GM21447 (cell line): ENCODE measurements around the gene CEP112.
A peak's percentile ranks its signal among the peaks of the same experiment; 100 is the strongest.

Experiments used
- ATAC-seq: cut with Tn5 transposase; IDR thresholded peaks from one replicate; pipeline ENCODE4 v1.9.1; 2021; ENCODE audit not compliant: unreplicated experiment

Gene CEP112

DNA sequence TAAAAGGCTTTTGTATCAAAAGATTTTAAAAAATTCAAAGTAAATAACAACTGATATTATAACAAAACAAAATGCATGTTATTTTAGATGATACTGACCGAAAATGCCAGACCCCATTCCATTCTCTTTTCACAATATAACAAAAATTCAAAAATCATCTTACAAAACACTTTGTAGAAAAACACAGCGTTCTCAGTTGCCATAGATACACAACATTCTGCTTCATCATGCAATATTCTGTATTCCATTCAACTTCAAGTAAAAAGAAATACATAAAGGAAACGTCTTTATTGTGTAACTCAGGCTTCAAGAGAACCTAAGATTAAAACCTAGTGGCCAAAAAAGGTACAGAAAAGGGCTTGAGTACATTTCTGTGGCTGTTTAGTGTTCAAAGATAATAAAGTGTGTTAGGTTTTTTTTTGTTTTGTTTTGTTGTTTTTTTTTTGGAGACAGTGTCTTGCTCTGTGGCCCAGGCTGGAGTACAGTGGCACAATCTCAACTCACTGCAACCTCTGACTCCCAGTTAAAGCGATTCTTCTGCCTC lies 250.5 kb downstream of the CEP112 start:
- no peak for ATAC-seq

DNA sequence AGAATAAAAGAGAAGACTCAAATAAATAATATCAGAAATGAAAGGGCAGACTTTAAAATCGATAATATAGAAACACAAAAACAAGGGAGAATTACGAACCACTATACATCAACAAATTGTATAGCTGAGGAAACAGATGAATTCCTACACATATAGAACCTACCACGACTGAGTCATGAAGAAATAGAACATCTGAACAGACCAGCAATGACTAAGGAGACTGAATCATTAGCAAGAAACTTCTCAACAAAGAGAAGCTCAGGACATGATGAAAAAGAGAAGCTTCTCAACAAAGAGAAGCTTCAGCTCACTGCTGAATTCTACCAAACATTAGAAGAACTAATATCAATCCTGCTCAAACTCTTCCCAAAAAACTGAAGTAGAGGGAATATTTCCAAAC lies 255.9 kb downstream of the CEP112 start:
- ATAC-seq, result no peak

DNA sequence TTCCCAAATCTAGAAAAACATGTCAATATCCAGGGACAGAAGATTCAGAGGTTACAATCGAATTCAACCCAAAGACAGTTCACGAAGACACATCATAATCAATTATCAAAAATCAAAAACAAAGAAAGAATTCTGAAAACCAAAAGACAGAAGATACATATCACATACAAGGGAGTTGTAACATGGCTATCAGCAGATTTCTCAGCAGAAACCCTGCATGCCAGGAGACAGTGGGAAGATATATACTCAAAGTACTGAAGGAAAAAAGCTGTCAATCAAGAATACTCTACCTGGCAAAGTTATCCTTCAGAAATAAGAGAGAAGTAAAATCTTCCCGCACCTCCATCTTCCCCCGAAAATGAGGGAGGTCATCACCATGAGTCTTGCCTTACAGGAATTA lies 258.6 kb downstream of the CEP112 start:
- ATAC-seq, result no peak

DNA sequence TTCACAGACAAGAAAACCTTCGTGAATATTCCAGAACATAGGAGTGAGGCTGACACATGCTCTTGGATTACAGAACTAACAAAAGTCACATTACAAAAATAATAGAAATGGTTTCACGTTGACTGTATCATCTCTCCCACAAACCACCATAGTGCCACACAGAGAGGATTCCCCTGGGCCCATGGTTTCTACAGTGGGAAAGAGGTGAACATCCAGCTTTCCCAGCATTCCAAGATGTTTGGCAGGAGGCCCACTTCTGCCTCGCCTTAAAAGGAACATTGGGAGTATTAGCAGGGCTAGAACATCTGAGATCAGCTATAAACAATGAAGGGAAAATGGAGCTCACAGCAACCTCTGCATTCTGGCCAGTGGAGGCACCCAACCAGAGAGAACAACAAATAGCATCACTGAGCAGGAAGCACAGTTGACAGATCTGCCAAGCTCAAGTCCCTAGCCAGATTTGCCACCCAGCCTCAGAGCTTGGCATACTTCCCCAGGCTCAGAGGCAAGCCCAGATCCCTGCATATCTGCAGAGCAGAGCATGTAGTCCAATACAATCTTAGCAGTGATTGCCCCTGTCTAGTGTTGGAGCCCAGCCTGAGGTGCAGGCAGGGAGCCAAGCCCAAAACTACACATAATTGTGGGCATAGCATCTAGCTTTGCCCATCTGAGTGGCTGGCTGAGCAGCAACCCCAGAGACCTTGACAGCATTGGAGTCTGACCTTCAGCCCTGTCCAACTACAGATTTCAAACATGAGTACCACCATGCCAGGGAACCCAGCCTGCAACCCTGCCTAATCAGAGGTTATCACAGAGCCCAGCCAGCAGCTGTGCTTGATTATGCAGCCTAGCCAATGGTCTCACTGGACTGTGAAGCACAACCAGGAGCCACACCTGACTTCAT lies 260.4 kb downstream of the CEP112 start:
- ATAC-seq, result no peak

DNA sequence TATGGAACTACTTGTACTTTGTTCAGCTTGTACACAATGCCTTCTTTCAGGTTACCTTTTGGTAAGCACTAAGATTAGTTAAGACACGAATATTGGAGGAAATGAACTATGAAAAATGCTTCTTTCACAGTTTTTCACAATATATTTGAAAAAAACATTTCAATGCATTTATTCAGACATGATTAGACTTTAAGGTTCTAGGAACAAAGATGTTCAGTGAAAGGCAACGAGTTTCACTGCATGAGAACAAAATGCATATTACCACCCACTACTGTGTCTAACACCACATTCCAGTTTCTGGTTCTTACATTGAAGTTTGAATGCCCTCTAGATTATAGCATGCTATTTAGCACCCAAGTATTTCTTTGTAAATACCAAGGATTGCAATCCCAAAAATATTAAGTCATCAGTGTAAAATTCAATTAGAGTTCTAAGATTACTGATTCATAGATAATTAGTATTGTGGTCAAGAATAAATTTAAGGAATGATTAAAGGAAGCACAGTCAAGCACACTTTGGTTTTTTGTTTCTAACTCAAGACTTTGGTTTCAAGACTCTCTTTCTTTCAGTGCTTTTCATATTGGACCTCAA lies 261.7 kb downstream of the CEP112 start:
- no peak for ATAC-seq

DNA sequence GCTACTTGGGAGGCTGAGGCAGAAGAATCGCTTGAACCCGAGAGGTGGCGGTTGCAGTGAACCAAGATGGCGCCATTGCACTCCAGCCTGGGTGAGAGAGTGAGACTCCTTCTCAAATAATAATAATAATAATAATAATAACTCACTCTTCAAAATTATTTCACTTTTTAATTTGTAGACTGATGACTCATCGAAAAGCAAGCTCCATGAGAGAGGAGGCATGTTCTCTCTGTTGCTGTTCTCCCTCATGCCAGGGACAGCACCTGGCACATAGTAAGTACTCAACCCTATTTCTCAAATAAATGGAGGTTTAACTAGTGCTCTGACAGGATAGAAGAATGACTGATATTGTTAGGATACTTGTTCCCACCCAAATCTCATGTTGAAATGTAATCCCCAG lies 265.3 kb downstream of the CEP112 start:
- ATAC-seq, result no peak

DNA sequence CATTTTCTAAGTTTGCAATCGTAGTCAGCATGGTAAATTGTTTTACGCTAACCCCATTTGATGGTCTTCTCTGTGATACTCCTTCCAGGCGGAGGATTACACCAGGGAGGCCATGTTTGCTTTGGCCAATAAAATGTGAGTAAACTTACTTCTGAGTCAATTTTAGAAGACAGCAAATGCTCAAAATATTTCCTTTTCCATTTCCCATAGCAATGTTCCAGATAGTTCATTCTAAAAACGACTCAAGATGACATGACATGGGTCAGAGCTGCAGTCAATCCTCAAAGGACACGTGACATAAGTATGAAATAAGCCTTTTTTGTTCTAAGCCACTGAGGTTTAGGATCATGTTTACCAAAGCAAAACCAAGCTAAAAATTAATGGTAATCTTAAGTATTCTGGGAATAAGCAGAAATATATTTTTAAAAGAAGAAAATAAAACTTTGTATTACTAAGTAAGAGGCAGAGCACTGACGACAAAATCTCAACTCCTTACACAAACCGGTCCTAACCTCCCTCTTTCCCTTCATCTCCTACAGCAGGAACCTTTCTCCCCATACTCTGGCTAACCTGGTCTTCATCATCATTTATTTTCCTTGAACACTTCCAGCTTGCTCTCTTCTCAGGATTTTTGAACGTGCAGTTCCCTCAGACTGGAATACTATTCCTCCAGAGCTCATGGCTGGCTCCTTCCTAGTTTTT lies 266.2 kb downstream of the CEP112 start:
- no peak for ATAC-seq

DNA sequence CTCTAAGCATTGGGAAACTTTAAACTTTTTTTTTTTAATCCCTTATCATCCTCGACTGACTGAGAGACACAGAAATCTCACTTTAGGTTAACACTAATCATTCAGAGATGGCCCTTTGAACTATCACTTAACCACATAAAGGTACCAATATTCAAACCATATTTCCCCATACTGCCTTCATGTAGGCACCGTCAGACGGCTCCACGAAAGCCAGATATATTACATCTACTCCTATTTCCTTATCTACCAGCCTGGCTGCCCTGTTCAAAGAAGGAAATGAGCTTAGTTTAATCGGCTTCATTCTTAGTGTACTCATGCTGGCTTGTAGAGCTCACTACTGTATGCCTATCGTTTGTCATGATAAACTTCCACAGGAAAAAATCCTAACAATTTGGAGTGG lies 270.9 kb downstream of the CEP112 start:
- ATAC-seq, result no peak

DNA sequence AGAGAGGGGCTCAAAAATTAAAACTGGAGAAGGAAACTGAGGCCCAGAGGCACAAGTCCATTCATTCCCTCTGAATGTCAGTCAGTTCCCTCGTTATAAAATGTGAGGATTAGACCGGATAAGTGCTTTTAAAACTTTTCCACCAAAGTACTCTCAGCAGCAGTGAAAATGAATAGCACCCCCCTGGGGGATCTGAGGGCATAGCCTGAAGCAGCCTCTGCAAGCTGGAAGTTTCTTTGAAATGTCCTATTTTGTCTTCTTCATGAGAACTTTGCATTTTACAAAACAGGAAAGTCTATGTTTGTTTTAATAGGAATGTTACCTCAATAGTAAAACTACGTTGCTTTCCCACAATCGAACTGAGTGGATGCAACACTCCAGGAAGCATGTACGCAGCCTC lies 273.0 kb downstream of the CEP112 start:
- ATAC-seq, result no peak

DNA sequence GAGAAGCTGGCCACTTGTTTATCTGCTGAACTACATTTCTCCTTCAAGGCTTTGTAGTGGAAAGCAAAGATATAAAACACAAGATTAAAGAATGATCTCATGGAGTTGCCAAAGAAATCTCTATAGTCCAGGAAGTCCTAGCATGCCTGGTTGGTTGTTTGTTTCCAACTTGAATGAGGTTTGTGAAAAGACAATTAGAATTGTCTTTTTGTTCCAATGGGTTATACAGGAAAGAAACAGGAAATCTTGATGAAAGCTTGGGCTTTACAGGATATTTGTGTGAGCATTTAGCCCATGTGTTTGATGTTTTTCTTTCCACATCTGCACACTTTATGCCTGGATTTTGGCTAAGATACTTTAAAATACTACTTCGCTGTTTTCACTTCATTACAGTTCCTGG lies 273.4 kb downstream of the CEP112 start:
- no peak for ATAC-seq

DNA sequence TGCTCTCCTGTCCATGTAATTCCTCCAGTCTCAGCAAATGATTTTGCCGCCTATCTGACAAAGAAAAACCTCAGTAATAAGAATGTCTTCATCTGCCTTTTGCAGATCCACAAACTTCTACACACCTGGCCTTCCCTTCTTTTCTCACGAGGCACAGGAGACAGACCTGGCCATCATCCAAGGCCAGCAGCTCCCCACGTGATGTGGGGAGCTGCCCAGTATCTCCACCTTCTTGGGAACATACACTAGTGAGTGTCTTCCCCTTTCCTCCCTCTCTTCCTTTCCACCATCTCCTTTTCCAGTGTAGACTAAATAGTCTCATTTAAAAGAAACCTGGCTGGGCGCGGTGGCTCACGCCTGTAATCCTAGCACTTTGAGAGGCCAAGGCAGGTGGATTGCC lies 274.4 kb downstream of the CEP112 start:
- ATAC-seq, result no peak

DNA sequence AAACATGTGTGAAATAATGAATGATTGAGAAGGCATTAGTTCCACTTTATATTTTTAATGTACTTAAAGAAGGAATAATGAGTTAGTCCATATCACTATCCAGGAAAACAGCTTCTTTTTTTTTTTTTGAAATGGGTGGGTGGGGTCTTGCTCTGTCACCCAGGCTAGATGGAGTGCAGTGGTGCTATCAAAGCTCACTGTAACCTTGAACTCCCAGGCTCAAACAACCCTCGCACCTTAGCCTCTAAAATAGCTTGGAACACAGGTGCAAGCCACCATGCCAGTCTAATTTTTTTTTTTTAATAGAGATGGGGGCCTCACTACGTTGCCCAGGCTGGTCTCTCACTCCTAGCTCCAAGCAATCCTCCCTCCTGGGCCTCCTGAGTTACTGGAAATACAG lies 275.5 kb downstream of the CEP112 start:
- ATAC-seq, result no peak

DNA sequence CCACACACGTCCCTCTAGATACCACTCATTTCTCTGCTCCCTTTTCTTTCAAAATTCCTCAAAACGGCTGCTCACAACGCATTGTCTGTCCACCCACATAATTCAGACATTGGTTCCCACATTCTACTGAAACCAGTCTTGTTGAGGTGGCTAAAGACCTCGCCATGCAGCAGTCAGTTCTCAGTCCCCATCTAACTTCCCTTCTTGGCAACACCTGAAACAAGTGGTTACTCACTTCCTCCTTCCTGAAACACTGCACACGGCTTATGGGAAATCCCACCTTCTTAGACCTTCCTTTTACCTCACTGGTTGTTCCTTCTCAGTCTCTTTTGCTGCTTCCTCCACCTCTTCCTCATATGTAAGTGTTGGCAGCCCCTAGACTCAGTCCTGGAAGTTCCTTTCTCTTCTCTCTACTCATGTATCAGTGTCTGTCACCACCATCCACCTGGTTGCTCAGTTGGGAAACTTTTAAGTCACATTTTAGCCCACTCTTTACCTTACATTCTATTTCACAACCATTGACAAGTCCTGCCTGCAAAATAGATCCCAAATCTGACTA lies 277.1 kb downstream of the CEP112 start:
- ATAC-seq, result peak; percentile 98

DNA sequence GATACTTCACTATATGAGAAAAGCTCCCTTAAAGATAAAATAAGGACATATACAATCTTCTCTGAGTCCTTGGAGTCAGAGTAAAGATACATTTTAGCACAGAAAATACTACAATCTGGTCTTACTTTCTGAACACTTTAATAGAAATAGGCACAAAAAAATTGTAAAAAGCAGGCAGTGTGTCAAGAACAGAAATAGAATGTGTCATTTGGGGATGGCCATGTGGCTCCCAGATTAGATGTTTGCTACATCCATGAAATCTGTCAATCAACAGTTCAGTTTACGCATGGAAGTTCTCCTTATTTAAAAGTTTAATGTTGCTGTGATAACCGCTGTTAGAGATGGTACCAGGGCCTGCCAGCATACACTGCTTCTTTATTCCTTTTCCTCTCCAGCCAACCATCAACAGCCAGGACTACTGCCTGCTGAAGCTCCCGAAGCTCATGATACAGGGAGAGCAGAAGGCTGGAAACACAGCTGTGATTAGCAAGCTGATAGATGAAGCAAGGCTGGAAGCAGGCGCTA lies 278.5 kb downstream of the CEP112 start:
- no peak for ATAC-seq

DNA sequence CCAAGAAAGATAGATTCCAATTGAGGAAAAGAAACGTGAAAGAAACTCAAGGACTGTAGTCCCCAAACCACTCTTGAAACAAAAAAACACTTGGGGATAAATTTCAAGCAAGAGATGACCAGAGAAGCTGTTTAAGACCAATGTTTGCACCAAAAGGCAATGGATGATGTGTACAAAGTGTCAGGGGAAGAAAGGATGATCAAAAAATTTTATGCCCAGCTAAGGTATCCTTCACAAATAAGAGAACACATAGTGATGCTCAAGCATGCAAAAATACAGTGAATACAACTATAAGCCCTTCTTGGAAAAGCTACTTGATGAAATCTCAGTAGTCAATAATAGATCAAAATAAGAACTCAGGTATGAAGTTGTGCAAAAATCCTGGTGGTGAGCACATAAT lies 281.1 kb downstream of the CEP112 start:
- no peak for ATAC-seq

DNA sequence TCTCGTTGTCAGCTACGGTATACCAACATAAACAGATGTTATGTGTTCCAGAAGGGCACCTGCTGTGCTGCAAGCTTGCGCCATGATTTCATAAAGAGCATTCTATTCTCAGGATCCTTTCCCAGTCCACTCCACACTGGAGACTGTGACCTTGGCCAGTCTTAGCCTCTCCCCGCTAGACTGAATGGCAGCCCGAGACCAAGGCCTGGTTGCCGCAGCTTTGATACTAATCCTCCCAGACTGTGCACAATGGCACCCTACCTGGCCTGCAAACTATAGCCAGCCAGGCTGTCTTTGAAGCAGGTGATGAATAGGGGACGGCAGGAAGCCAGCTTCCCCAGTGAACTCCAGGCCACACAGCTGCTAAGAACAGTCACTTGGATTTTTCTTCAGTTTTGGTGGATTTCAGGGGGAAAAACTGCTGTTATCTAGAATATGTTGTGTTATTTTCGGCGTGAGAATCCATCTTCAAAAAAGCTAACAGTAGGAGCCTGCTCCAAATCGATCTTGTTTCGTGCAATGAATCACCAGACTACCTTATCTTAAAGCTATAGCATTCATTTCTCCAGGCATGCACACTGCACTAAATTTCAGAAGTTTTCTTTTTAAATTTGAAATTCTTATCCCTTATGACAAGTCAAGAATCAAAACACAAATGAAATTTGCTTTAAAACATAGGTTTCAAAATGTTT lies 289.0 kb downstream of the CEP112 start:
- no peak for ATAC-seq

DNA sequence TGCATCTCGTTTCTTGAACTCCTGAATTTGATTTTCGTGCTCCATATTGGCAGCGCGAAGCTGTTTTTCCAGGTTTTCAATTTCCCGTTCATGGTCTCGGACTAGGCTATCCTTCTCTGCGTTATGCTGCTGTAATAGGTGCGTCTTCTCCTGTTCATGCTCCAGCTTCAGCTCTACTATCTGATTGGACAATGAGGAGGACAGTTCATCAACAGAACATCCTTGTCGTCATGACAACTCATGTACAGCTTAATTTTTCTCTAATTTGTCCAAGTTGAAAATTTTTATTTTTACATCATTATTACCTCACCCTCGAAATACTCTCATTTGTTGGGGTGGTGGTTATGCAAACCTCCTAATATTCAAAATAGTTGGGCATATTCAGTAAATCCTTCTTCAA lies 289.8 kb downstream of the CEP112 start:
- no peak for ATAC-seq

DNA sequence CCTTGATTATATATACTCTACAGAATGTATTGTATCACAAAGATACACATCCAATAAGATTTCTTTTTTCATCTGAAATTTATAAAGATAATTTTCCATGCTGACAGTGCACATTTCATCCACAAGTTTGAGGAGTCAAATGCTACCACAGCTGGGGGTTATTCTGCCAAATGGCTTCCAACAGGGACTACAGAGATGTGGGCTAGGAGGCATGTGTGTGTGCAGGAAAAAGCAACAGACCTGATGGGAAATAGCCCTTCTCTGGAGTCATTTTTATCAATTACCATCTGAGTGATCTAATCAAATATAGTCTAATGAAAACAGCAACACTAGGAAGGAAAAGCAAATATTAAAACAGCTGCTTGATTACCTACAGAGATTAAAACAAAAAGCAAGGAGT lies 290.5 kb downstream of the CEP112 start:
- no peak for ATAC-seq

DNA sequence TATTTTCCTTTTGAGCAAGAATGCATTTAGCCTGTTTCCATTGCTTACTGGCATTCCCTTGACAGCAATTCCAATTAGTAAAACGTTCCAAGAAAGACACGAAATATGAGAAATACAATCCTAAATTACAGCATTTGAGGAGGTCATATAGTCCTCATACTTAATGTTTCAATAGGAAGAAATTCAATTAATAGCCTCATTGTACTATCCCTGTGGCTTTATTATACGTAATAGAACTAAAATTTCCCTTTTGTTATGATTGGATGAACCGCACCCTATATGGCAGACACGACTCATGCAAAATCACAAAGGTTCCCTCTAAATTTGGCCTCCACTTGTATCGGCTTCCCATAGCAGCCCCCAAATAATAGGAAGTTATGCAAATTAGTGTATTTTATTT lies 291.7 kb downstream of the CEP112 start:
- no peak for ATAC-seq

DNA sequence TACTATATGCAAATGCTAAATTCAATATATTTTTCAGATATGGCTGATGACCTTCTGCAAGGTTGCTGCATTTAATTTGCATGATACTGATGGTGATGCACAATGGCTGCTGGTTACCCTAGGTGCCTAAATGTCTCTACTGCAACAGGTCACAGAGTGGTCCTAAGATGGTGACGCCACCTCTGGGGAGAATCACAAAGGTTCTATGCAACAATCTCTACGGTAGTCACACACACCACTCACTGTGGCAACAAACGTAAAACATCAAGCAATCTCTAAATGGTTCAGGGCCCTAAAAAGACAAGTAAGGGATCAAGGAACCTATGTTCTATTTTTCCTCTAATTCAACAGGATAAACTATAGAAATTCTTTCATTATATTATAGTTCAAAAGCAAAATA lies 293.3 kb downstream of the CEP112 start:
- no peak for ATAC-seq

DNA sequence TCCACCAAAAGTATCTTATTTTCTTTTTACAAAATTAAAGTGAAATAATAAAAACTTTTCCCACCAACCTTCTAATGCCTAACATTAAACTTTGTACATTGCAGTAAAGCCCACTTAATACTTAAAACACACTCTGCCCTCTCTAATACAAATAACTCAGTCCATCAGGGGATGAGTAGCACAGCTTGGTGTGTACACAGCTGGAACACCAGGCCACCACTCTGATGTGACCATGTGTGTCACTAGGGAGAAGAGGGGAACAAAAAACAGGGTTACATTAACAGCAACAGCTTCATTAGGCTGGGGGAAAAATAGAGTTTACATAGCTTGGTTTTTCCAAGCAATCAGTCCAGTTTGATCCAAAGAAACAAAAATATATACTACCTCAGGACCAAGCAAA lies 295.0 kb downstream of the CEP112 start:
- ATAC-seq, result no peak
